Measurements from ENCODE around the gene TMEM9. TPM values are rescaled to one million over a fixed set of nuclear protein-coding genes. Genes with fewer than 3 reads are reported as not detected.

TMEM9 gene
- total and polyA plus RNA-seq, 9 of the 15 experiments (the other 6 are each of a cell fraction or from before 2014, with no cell fraction given) = 30.4 to 107 (median 67.6) TPM

DNA sequence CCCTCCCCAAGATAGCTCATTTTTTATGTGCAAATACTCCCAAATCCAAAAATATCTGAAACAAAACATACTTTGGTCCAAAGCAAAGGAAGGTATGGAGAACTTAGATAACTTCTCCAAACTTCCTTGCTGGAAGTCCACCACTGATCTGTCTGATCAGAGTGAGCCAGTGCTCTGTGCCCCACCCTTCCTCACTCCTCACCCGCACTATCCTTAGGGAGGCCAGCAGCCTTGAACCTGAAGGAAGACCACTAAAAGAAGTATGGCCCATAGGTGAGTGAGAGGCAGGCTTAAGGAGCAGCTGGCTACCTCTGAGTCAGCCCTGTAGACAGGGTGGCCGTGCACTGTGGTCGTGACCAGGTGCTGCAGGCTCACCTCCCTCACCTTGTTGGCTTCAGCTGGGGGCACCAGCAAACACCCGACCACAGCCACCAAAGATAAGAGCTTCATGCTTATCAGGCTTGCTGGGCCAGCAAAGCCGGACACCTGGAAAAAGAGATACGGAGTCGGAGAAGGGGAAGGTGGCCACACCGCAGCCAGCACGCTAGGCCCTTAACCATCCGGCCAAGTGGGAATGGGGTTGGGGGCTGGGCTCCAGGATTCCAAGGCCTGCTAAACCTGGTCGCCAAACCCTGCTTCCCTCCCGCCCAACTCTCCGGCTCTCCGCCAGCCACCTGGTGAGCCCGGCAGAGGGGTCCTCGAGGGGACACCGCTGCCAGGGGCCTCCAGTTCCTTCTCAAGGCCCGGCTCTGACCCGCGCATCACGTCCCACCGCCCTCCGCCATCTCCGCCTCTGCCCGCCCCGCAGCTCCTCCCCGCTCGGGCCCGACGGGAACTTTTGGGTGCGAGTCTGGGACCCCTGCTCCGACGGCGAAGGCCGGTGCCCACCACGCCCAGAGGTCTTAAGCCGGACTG lies 543 bp downstream of the TMEM9 start (continued):
- TF ChIP-seq ETV5 (CRISPR knock-in tag; IDR thresholded peaks at IDR 0.05; ENCODE audit: low read depth) = peak; percentile 85; the same call in 1 of the 2 replicates
- TF ChIP-seq GATAD2A (IDR thresholded peaks at IDR 0.05) = peak; percentile 83; the same call in 1 of the 2 replicates
- TF ChIP-seq, protein P1, sequence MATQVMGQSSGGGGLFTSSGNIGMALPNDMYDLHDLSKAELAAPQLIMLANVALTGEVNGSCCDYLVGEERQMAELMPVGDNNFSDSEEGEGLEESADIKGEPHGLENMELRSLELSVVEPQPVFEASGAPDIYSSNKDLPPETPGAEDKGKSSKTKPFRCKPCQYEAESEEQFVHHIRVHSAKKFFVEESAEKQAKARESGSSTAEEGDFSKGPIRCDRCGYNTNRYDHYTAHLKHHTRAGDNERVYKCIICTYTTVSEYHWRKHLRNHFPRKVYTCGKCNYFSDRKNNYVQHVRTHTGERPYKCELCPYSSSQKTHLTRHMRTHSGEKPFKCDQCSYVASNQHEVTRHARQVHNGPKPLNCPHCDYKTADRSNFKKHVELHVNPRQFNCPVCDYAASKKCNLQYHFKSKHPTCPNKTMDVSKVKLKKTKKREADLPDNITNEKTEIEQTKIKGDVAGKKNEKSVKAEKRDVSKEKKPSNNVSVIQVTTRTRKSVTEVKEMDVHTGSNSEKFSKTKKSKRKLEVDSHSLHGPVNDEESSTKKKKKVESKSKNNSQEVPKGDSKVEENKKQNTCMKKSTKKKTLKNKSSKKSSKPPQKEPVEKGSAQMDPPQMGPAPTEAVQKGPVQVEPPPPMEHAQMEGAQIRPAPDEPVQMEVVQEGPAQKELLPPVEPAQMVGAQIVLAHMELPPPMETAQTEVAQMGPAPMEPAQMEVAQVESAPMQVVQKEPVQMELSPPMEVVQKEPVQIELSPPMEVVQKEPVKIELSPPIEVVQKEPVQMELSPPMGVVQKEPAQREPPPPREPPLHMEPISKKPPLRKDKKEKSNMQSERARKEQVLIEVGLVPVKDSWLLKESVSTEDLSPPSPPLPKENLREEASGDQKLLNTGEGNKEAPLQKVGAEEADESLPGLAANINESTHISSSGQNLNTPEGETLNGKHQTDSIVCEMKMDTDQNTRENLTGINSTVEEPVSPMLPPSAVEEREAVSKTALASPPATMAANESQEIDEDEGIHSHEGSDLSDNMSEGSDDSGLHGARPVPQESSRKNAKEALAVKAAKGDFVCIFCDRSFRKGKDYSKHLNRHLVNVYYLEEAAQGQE (IDR thresholded peaks at IDR 0.05; ENCODE audit: borderline replicate concordance) = no peak
- TF ChIP-seq, protein P1 (CRISPR knock-in tag; IDR thresholded peaks at IDR 0.05; ENCODE audit: low read depth) = no peak
- TF ChIP-seq E2F3 (CRISPR knock-in tag; IDR thresholded peaks at IDR 0.05) = no peak
- TF ChIP-seq BCL6 (CRISPR knock-in tag; IDR thresholded peaks at IDR 0.05) = no peak
- peak; percentile 83 for TF ChIP-seq POLR2G (IDR thresholded peaks at IDR 0.05; ENCODE audit: low read depth, low read length)
- no peak for TF ChIP-seq MBD1 (CRISPR knock-in tag; IDR thresholded peaks at IDR 0.05)
- TF ChIP-seq NFE2L1 (tag; IDR thresholded peaks at IDR 0.05; ENCODE audit: borderline replicate concordance, low read depth) = no peak
- TF ChIP-seq, protein P2, sequence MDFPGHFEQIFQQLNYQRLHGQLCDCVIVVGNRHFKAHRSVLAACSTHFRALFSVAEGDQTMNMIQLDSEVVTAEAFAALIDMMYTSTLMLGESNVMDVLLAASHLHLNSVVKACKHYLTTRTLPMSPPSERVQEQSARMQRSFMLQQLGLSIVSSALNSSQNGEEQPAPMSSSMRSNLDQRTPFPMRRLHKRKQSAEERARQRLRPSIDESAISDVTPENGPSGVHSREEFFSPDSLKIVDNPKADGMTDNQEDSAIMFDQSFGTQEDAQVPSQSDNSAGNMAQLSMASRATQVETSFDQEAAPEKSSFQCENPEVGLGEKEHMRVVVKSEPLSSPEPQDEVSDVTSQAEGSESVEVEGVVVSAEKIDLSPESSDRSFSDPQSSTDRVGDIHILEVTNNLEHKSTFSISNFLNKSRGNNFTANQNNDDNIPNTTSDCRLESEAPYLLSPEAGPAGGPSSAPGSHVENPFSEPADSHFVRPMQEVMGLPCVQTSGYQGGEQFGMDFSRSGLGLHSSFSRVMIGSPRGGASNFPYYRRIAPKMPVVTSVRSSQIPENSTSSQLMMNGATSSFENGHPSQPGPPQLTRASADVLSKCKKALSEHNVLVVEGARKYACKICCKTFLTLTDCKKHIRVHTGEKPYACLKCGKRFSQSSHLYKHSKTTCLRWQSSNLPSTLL (IDR thresholded peaks at IDR 0.05) = no peak
- TF ChIP-seq, protein P3, sequence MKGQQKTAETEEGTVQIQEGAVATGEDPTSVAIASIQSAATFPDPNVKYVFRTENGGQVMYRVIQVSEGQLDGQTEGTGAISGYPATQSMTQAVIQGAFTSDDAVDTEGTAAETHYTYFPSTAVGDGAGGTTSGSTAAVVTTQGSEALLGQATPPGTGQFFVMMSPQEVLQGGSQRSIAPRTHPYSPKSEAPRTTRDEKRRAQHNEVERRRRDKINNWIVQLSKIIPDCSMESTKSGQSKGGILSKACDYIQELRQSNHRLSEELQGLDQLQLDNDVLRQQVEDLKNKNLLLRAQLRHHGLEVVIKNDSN (CRISPR knock-in tag; IDR thresholded peaks at IDR 0.05) = no peak
- peak; percentile 88 for TF ChIP-seq CC2D1A (IDR thresholded peaks at IDR 0.05)
- TF ChIP-seq HLTF (IDR thresholded peaks at IDR 0.05) = peak; percentile 27; the same call in 1 of the 2 replicates
- TF ChIP-seq PCBP2 (IDR thresholded peaks at IDR 0.05; ENCODE audit: low read depth, low read length, poor library complexity, severe bottlenecking) = no peak
- no peak for TF ChIP-seq ZNF143 (CRISPR knock-in tag; IDR thresholded peaks at IDR 0.05)
- TF ChIP-seq LEF1 (IDR thresholded peaks at IDR 0.05) = peak; percentile 79

Measured in K562 (cell line).